Measurements from ENCODE around the gene COL4A2.

- TF ChIP-seq POLR2A (IDR thresholded peaks at IDR 0.05), result no peak
- no peak for TF ChIP-seq CTCF (IDR thresholded peaks at IDR 0.05)
- TF ChIP-seq POLR2AphosphoS5 (IDR thresholded peaks at IDR 0.05), result no peak
- TF ChIP-seq EP300 (IDR thresholded peaks at IDR 0.05), result no peak
These were observed 134.1 kb downstream of the COL4A2 start for GRCh38 chr13:110440946-110441731.
